GM18870 (cell line): ENCODE data around the gene DERL3.
"Not testable (repeated sequence)": the region's sequence is repeated elsewhere in the genome, so short reads cannot be mapped to it uniquely, and the experiment has no call there.

Experiments used
- ATAC-seq: cut with Tn5 transposase; IDR thresholded peaks from one replicate; pipeline ENCODE4 v1.9.1; 2021; ENCODE audit warnings: moderate library complexity; ENCODE audit not compliant: unreplicated experiment

Gene DERL3

GRCh38 chr22:23838681-23839468 lies at the start of gene DERL3:
DERL3 (minus strand) TSS chr22:23839006; CDS start chr22:23838987, 19 bp downstream.
- peak; percentile 75 for ATAC-seq

GRCh38 chr22:23884140-23884539 lies 45.3 kb upstream of the DERL3 start:
- no peak for ATAC-seq

GRCh38 chr22:23883658-23884057 lies 44.9 kb upstream of the DERL3 start:
- ATAC-seq = no peak

- ATAC-seq = no peak
Measured at GRCh38 chr22:23882370-23882769, 43.6 kb upstream of the DERL3 start.

- no peak for ATAC-seq
Measured at GRCh38 chr22:23878219-23878618, 39.4 kb upstream of the DERL3 start.

GRCh38 chr22:23877566-23877965 lies 38.8 kb upstream of the DERL3 start:
- no peak for ATAC-seq

GRCh38 chr22:23875801-23876200 lies 37.0 kb upstream of the DERL3 start:
- no peak for ATAC-seq

- ATAC-seq = no peak
Measured at GRCh38 chr22:23874871-23875270, 36.1 kb upstream of the DERL3 start.

GRCh38 chr22:23868580-23868979 lies 29.8 kb upstream of the DERL3 start:
- ATAC-seq = no peak

- ATAC-seq = not testable (repeated sequence)
Measured at GRCh38 chr22:23864499-23865154, 25.8 kb upstream of the DERL3 start.

- ATAC-seq = no peak
Measured at GRCh38 chr22:23862103-23862502, 23.3 kb upstream of the DERL3 start.

GRCh38 chr22:23860187-23860586 lies 21.4 kb upstream of the DERL3 start:
- not testable (repeated sequence) for ATAC-seq

- ATAC-seq = no peak
Measured at GRCh38 chr22:23859201-23859600, 20.4 kb upstream of the DERL3 start.

GRCh38 chr22:23858484-23858815 lies 19.6 kb upstream of the DERL3 start:
- ATAC-seq = no peak

GRCh38 chr22:23857606-23858483 lies 19.0 kb upstream of the DERL3 start, which contains the start of gene SLC2A11:
SLC2A11 (plus strand) TSS chr22:23857875; CDS start chr22:23858000, 125 bp downstream.
- ATAC-seq = peak; percentile 91

GRCh38 chr22:23856721-23857605 lies 18.2 kb upstream of the DERL3 start:
- ATAC-seq = peak; percentile 24

- ATAC-seq = no peak
Measured at GRCh38 chr22:23850136-23850611, 11.4 kb upstream of the DERL3 start.

GRCh38 chr22:23849009-23850006 lies 10.5 kb upstream of the DERL3 start:
- no peak for ATAC-seq
